NCI-H128 (cell line): ENCODE data around the gene ARFIP2.

Source experiments
- DNase-seq: peaks from one replicate; lab custom pipeline; 2025; ENCODE audit not compliant: unreplicated experiment; lab: John Stamatoyannopoulos, UW

The ARFIP2 gene

GRCh38 chr11:6483015-6483414, 1.9 kb upstream of the ARFIP2 start:
- DNase-seq, result no peak

GRCh38 chr11:6482441-6482840, 1.3 kb upstream of the ARFIP2 start:
- DNase-seq, result no peak

GRCh38 chr11:6481924-6482275, 769 bp upstream of the ARFIP2 start:
- no peak for DNase-seq

GRCh38 chr11:6480299-6480914, 724 bp downstream of the ARFIP2 start:
- DNase-seq, result no peak

GRCh38 chr11:6476571-6476970, 4.6 kb downstream of the ARFIP2 start:
- no peak for DNase-seq

- DNase-seq, result no peak
Measured at GRCh38 chr11:6475936-6476335, 5.2 kb downstream of the ARFIP2 start.

GRCh38 chr11:6474806-6475500, 6.2 kb downstream of the ARFIP2 start:
- no peak for DNase-seq

- no peak for DNase-seq
Measured at GRCh38 chr11:6474413-6474792, 6.7 kb downstream of the ARFIP2 start.

GRCh38 chr11:6473451-6474412, 7.4 kb downstream of the ARFIP2 start, which contains the start of gene TRIM3:
Gene TRIM3 (minus strand): TSS chr11:6473941. CDS start chr11:6465695, 8,246 bp downstream.
- peak; percentile 58 for DNase-seq

GRCh38 chr11:6472934-6473333, 8.2 kb downstream of the ARFIP2 start:
- DNase-seq, result no peak

GRCh38 chr11:6469599-6469998, 11.5 kb downstream of the ARFIP2 start:
- DNase-seq, result no peak

- DNase-seq, result no peak
Measured at GRCh38 chr11:6468712-6469495, 12.2 kb downstream of the ARFIP2 start.

GRCh38 chr11:6459099-6459450, 22.1 kb downstream of the ARFIP2 start:
- no peak for DNase-seq

- DNase-seq, result no peak
Measured at GRCh38 chr11:6458352-6459098, 22.6 kb downstream of the ARFIP2 start.

- no peak for DNase-seq
Measured at GRCh38 chr11:6457581-6458320, 23.4 kb downstream of the ARFIP2 start.

GRCh38 chr11:6456361-6457073, 24.6 kb downstream of the ARFIP2 start:
- no peak for DNase-seq

- no peak for DNase-seq
Measured at GRCh38 chr11:6455070-6455469, 26.1 kb downstream of the ARFIP2 start.

- no peak for DNase-seq
Measured at GRCh38 chr11:6453152-6453551, 28.0 kb downstream of the ARFIP2 start.

- DNase-seq, result no peak
Measured at GRCh38 chr11:6452219-6452618, 28.9 kb downstream of the ARFIP2 start.
